ENCODE measurements around the gene ERC2.

GRCh38 chr3:55486857-55487380, 981.3 kb downstream of the ERC2 start, which contains the start of gene WNT5A:
- TF ChIP-seq CEBPB (IDR thresholded peaks at IDR 0.05) (no peak), YY1 (IDR thresholded peaks at IDR 0.05; ENCODE audit: low read depth) (no peak), TAF1 (IDR thresholded peaks at IDR 0.05; ENCODE audit: low read depth) (no peak), EP300 (IDR thresholded peaks at IDR 0.05; ENCODE audit: borderline replicate concordance) (no peak), CREB1 (IDR thresholded peaks at IDR 0.05; ENCODE audit: low read depth) (no peak), FOXM1 (IDR thresholded peaks at IDR 0.05; ENCODE audit: borderline replicate concordance, low read depth) (no peak), NFIC (IDR thresholded peaks at IDR 0.05) (no peak), USF1 (IDR thresholded peaks at IDR 0.05) (no peak)

Data from Ishikawa (cell line).